Right lobe of liver (tissue), 6 donors: ENCODE results near the gene TUBGCP2. TPM values are rescaled to one million over a fixed set of nuclear protein-coding genes. Genes with fewer than 3 reads are reported as not detected.
A peak's percentile ranks its signal among the peaks of the same experiment; 100 is the strongest.

Experiments used
- ATAC-seq, 4 donors: fragments of 200-7000 bp; cut with Tn5 transposase; one replicate each; pipeline ENCODE4 v1.9.1; 2020; ENCODE audit warnings: mild to moderate bottlenecking in 4 of 4, moderate library complexity in 4 of 4
- DNase-seq, 3 donors: peaks; one replicate each; pipeline ENCODE4 v3.0.0-alpha.2; 2020
- H3K27ac ChIP-seq, 3 donors: fragments of 200-600 bp; one replicate each; pipeline ENCODE4 v1.8.0; 2022
- H3K27me3 ChIP-seq, 2 donors: fragments of 200-600 bp; one replicate each; pipeline ENCODE4 v1.8.0; 2022
- H3K36me3 ChIP-seq, 4 donors: fragments of 200-600 bp; sonication (generic) in 1 of 4; one replicate each; pipeline versions ENCODE4 v1.5.1 to v1.8.0; 2017 to 2022; ENCODE audit warnings: control low read depth in 1 of 4
- H3K4me1 ChIP-seq, 4 donors: fragments of 200-600 bp; sonication (generic) in 1 of 4; one replicate each; pipeline versions ENCODE4 v1.5.1 to v1.8.0; 2017 to 2022; ENCODE audit warnings: control low read depth in 1 of 4
- H3K4me3 ChIP-seq, 3 donors: fragments of 200-600 bp; one replicate each; pipeline ENCODE4 v1.8.0; 2022
- H3K9me3 ChIP-seq, 4 donors: fragments of 200-600 bp; sonication (generic) in 1 of 4; one replicate each; pipeline versions ENCODE4 v1.5.1 to v1.8.0; 2017 to 2022; ENCODE audit warnings: control low read depth in 1 of 4
- POLR2A ChIP-seq: fragments of 450-650 bp; IDR thresholded peaks from one replicate; pipeline ENCODE4 v1.6.1; 2017; ENCODE audit warnings: antibody characterized with exemption, mild to moderate bottlenecking
- WGBS: methylation state at CpG from one replicate; pipeline ENCODE4 v1.1.6; 2018; ENCODE audit warnings: low coverage, low lambda C conversion rate; ENCODE audit not compliant: insufficient coverage; ENCODE audit errors: missing lambda C conversion rate; 5-methylcytosine and 5-hydroxymethylcytosine counted together
- intact Hi-C, 2 donors: fragments of 100-400 bp; cut with DNase I; formaldehyde crosslinking; loops; one replicate each; pipeline versions ENCODE4 v1.11.2 to v1.14.1; 2022
- total RNA-seq, 6 experiments: library from RNA; depleted of rRNA in 2 of 6; stranded (reverse); fragments of >200 nt in 2 of 6; fragmentation: NEBNext Ultra II Directional in 3 of 6; extraction: Animal tissue kit (Norgen Biotek cat#: 25700) in 3 of 6; gene quantifications; one replicate each; pipeline versions ENCODE4 v1.1.0 to v1.2.4, GENCODE V29; 2016 to 2023
- TF ChIP-seq, protein P1 (sequence below), 4 donors: fragments of 200-600 bp in 3 of 4; fragments of 450-650 bp in 1 of 4; IDR thresholded peaks; one replicate each; pipeline versions ENCODE4 v1.5.1 to v1.8.0; 2016 to 2022; ENCODE audit warnings: antibody characterized with exemption in 4 of 4, mild to moderate bottlenecking in 2 of 4
- donor health status: DM: no; HTN: yes; CAD: no.
- donor health status: DM: no; HTN: no; CAD: no.
- donor health status: DM: no; HTN: no; CAD: no.
- donor health status: DM: no; HTN: yes; CAD: no.
- donor health status: DM: no; HTN: yes; CAD: no.

TUBGCP2 gene
- total RNA-seq, 6 experiments from 2014 or later, result 19.6 to 30.0 (median 25.6) TPM

- Histone ChIP-seq H3K36me3 (peaks cover 0 to 4% (median 0%) of the 10 kb centered on the region in 4 donors), H3K9me3 (no peaks in the 10 kb centered on the region), H3K4me3 (no peak overlapping the region), H3K4me1 (peaks cover 0 to 67% (median 31%) of the 10 kb centered on the region in 4 donors), H3K27me3 (no peaks in the 10 kb centered on the region), H3K27ac (peak overlapping the region in 2 of 3 donors; percentile 26 to 67)
- intact Hi-C loops, result no loop called here
- ATAC-seq, result peak in 3 of 4 donors; percentile 0
- WGBS, result 33% methylated on average over 3 of the region's 12 CpGs
- DNase-seq, result no peak
- TF ChIP-seq POLR2A, result no peak
- TF ChIP-seq, protein P1, sequence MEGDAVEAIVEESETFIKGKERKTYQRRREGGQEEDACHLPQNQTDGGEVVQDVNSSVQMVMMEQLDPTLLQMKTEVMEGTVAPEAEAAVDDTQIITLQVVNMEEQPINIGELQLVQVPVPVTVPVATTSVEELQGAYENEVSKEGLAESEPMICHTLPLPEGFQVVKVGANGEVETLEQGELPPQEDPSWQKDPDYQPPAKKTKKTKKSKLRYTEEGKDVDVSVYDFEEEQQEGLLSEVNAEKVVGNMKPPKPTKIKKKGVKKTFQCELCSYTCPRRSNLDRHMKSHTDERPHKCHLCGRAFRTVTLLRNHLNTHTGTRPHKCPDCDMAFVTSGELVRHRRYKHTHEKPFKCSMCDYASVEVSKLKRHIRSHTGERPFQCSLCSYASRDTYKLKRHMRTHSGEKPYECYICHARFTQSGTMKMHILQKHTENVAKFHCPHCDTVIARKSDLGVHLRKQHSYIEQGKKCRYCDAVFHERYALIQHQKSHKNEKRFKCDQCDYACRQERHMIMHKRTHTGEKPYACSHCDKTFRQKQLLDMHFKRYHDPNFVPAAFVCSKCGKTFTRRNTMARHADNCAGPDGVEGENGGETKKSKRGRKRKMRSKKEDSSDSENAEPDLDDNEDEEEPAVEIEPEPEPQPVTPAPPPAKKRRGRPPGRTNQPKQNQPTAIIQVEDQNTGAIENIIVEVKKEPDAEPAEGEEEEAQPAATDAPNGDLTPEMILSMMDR (IDR thresholded peaks at IDR 0.05), result no peak
These were observed 41.7 kb upstream of the TUBGCP2 start for GRCh38 chr10:133350283-133350949.

DNA sequence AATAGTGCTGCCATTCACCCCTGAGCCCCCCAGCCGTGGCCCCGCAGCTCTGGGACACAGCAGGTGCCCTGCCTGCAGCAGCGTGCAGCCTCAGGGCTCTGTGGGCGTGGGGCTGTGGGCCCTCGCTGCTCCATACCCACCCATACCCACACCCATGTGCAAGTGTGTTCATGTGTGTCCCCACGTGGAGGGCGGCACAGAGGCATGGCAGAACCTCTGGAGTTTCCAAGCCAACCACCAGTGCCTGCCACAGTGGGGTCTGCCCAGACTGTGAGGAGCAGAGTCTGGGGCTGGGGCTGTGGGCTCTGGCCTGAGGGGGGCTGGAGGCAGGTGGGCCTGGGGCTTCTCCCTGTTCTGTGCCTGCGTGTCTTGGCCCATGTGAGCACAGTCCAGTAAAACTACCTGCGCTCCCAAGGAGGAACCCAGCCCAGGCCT lies 40.9 kb upstream of the TUBGCP2 start:
- no peak for ATAC-seq
- Histone ChIP-seq H3K4me1 (peaks cover 0 to 59% (median 27%) of the 10 kb centered on the region in 4 donors), H3K9me3 (no peaks in the 10 kb centered on the region), H3K36me3 (peaks cover 0 to 4% (median 0%) of the 10 kb centered on the region in 4 donors), H3K27ac (peak overlapping the region in 1 of 3 donors; percentile 67), H3K27me3 (no peaks in the 10 kb centered on the region), H3K4me3 (no peak overlapping the region)
- WGBS, result 84% methylated on average over 5 of the region's 9 CpGs
- no peak for DNase-seq
- TF ChIP-seq POLR2A, result no peak
- TF ChIP-seq, protein P1 (IDR thresholded peaks at IDR 0.05), result no peak
- intact Hi-C loops, result no loop called here

GRCh38 chr10:133349160-133349568 lies 40.5 kb upstream of the TUBGCP2 start:
- ATAC-seq (no peak), DNase-seq (no peak)
- intact Hi-C loops, result no loop called here
- Histone ChIP-seq H3K27me3 (no peaks in the 10 kb centered on the region), H3K4me1 (peaks cover 0 to 55% (median 25%) of the 10 kb centered on the region in 4 donors), H3K9me3 (no peaks in the 10 kb centered on the region), H3K4me3 (no peak overlapping the region), H3K36me3 (peaks cover 0 to 4% (median 0%) of the 10 kb centered on the region in 4 donors), H3K27ac (peak overlapping the region in 1 of 3 donors; percentile 67)
- TF ChIP-seq POLR2A, result no peak
- TF ChIP-seq, protein P1 (IDR thresholded peaks at IDR 0.05), result no peak
- 89% methylated on average over 7 of the region's 8 CpGs for WGBS

DNA sequence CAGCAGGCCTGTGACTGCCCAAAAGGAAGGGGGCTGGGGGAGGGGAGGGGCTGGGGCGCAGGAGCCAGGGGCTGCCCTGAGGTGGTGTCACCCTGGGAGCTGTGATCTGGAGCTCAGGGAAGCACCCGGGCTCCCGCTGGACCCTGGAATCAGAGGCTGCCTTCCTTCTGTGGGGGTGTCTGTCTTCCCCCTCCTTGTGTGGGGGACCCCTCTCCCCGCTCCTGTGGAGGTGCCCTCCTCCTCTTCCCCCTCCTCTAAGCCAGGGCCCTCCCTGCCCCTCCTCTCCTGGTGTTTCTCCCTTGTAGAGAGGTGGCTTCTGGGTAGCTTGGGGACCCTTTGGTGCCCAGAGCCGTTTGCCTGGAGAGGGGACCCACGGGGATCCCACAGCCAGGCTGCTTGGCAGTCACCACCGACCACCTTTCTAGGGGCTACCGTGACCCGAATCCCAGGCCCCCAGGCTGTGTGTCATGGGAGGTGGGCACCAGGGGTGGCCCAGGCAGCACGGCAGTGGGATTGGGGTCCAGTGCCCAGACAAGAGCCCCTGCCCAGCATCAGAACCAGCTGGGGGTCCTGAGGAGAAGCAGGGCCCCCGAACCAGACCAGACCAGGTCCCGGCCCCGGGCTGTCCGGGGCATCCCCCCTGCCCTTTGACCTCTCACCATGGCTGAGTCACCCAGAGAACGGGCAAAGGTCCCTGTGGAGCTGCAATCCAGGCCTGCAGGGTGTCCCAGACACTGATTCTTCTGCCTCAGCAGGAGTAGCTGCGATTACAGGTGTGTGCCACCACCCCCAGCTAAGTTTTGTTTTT lies 39.2 kb upstream of the TUBGCP2 start:
- intact Hi-C loops, result no loop called here
- H3K36me3 ChIP-seq, result peaks cover 0 to 4% (median 0%) of the 10 kb centered on the region in 4 donors
- no peaks in the 10 kb centered on the region for H3K9me3 ChIP-seq
- peak overlapping the region; percentile 34 to 60 (median 53) for H3K4me3 ChIP-seq
- DNase-seq, result peak; percentile 83 to 93 (median 89)
- 0% methylated on average over 4 of the region's 16 CpGs for WGBS
- TF ChIP-seq, protein P1 (IDR thresholded peaks at IDR 0.05), result no peak
- TF ChIP-seq POLR2A, result no peak
- H3K27me3 ChIP-seq, result no peaks in the 10 kb centered on the region
- peak overlapping the region; percentile 77 to 83 (median 82) for H3K27ac ChIP-seq
- ATAC-seq, result peak; percentile 66 to 80 (median 70)
- H3K4me1 ChIP-seq, result peaks cover 0 to 45% (median 19%) of the 10 kb centered on the region in 4 donors
